Naive B cell (primary cell): ENCODE data around the gene TTLL11. TPM values are rescaled to one million over a fixed set of nuclear protein-coding genes. Genes with fewer than 3 reads are reported as not detected.
A peak's percentile ranks its signal among the peaks of the same experiment; 100 is the strongest.

Experiments
- ATAC-seq, 2 donors: fragments of 150-1000 bp; cut with Tn5 transposase; 2 replicates each; pipeline ENCODE4 v1.10.0; 2021; ENCODE audit warnings: low read depth in 2 of 2, mild to moderate bottlenecking in 2 of 2, moderate library complexity in 2 of 2
- DNase-seq: peaks from one replicate; pipeline ENCODE4 v3.0.0; 2022
- H3K27ac Mint-ChIP-seq, 6 donors: one replicate each; pipeline ENCODE4 v1.8.0; 2020 to 2022; ENCODE audit warnings: mild to moderate bottlenecking in 6 of 6, mixed read lengths in 6 of 6, moderate library complexity in 5 of 6, inconsistent platforms in 2 of 6
- H3K27me3 Mint-ChIP-seq, 3 donors: one replicate each; pipeline ENCODE4 v1.8.0; 2021 to 2022; ENCODE audit warnings: mixed read lengths in 3 of 3, mild to moderate bottlenecking in 1 of 3
- H3K36me3 Mint-ChIP-seq, 2 donors: one replicate each; pipeline ENCODE4 v1.8.0; 2020 to 2022; ENCODE audit warnings: mixed read lengths in 2 of 2, inconsistent platforms in 1 of 2, mild to moderate bottlenecking in 1 of 2
- H3K4me1 Mint-ChIP-seq, 3 donors: one replicate each; pipeline ENCODE4 v1.8.0; 2020 to 2022; ENCODE audit warnings: mixed read lengths in 3 of 3, inconsistent platforms in 1 of 3, mild to moderate bottlenecking in 1 of 3, moderate library complexity in 1 of 3
- H3K4me3 Mint-ChIP-seq, 8 donors: one replicate each; pipeline ENCODE4 v1.8.0; 2020 to 2022; ENCODE audit warnings: mild to moderate bottlenecking in 8 of 8, mixed read lengths in 8 of 8, moderate library complexity in 8 of 8, inconsistent platforms in 2 of 8
- H3K9me3 Mint-ChIP-seq, 7 donors: one replicate each; pipeline ENCODE4 v1.8.0; 2020 to 2022; ENCODE audit warnings: mixed read lengths in 7 of 7, mild to moderate bottlenecking in 5 of 7, inconsistent platforms in 2 of 7, moderate library complexity in 1 of 7
- polyA plus RNA-seq, 6 donors: library from polyadenylated mRNA; unstranded; fragments of 300-500 nt; fragmentation: Illumina TruSeq; gene quantifications; one replicate each; pipeline ENCODE4 v1.2.3, GENCODE V29; 2021; ENCODE audit warnings: low read depth in 6 of 6

TTLL11 gene
- polyA plus RNA-seq, 6 donors from 2014 or later = 3.3 to 10.9 (median 5.1) TPM

DNA sequence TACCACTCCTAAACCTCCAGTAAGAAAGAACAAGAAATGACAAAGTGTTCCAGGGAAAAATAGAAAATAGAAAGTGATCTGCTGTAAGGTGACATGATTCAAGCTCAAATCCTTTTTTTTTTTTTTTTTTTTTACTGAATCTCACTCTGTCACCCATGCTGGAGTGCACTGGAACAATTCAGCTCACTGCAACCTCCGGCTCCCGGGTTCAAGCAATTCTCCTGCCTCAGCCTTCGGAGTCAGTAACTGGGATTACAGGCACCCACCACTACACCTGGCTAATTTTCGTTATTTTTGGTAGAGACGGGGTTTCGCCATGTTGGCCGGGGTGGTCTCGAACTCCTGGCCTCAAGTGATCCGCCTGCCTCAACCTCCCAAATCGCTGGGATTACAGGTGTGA is 35.9 kb downstream of the TTLL11 start:
- H3K27ac Mint-ChIP-seq = no peak overlapping the region
- ATAC-seq (no peak), DNase-seq (no peak)
- peaks cover 10 to 35% (median 24%) of the 10 kb centered on the region in 3 donors for H3K4me1 Mint-ChIP-seq
- peaks cover 18 to 23% of the 10 kb centered on the region in 2 donors for H3K36me3 Mint-ChIP-seq
- H3K4me3 Mint-ChIP-seq = no peak overlapping the region
- peaks cover 31 to 64% (median 48%) of the 10 kb centered on the region in 3 donors for H3K27me3 Mint-ChIP-seq
- peaks cover 0 to 2% (median 0%) of the 10 kb centered on the region in 7 donors for H3K9me3 Mint-ChIP-seq

DNA sequence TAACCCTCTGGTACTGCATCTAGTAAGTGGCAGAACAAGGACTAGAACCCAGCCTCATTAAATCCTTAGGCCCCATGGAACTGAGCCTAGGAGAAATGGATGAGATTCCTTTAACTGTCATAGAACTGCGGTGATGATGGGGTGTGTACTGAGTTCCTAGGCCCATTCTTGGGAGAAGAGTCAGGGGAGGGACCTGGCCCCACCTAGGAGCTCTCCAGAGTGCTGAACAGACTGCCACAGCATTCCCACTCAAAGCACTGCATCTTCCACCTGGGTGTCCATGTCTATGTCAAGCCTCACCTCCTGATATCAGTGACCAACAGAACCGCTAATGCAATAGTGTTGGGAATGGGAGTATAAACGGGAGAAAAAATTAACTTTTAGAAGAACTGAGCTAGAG is 36.6 kb downstream of the TTLL11 start:
- peaks cover 39 to 65% (median 53%) of the 10 kb centered on the region in 3 donors for H3K27me3 Mint-ChIP-seq
- no peak overlapping the region for H3K4me3 Mint-ChIP-seq
- ATAC-seq = no peak
- H3K36me3 Mint-ChIP-seq = peaks cover 18 to 30% of the 10 kb centered on the region in 2 donors
- no peak for DNase-seq
- H3K4me1 Mint-ChIP-seq = peaks cover 8 to 35% (median 28%) of the 10 kb centered on the region in 3 donors
- H3K27ac Mint-ChIP-seq = no peak overlapping the region
- H3K9me3 Mint-ChIP-seq = peaks cover 0 to 4% (median 0%) of the 10 kb centered on the region in 7 donors

DNA sequence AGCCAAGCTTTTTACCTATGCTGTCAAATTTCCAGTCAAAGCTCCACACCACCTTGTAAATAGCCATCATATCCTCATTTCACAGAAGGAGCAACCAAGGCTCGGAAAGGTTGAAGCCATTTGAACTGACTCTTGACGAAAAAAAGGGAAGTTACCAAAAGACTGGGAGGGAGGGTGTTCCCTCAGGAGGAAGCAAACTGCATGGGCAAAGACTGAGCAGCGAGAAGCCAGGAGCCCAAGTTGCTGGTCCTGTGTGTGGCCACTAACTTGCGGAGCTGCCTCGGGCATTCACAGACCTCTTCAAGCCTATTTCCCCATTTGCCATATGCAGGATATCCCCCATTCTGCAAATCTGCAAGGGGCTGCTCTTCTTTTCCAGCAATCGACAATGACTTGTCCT is 37.4 kb downstream of the TTLL11 start:
- peaks cover 43 to 65% (median 57%) of the 10 kb centered on the region in 3 donors for H3K27me3 Mint-ChIP-seq
- no peak for ATAC-seq
- H3K4me3 Mint-ChIP-seq = no peak overlapping the region
- H3K27ac Mint-ChIP-seq = no peak overlapping the region
- H3K4me1 Mint-ChIP-seq = peaks cover 8 to 31% (median 31%) of the 10 kb centered on the region in 3 donors
- DNase-seq = no peak
- H3K36me3 Mint-ChIP-seq = peaks cover 13 to 32% of the 10 kb centered on the region in 2 donors
- H3K9me3 Mint-ChIP-seq = peaks cover 0 to 5% (median 0%) of the 10 kb centered on the region in 7 donors

DNA sequence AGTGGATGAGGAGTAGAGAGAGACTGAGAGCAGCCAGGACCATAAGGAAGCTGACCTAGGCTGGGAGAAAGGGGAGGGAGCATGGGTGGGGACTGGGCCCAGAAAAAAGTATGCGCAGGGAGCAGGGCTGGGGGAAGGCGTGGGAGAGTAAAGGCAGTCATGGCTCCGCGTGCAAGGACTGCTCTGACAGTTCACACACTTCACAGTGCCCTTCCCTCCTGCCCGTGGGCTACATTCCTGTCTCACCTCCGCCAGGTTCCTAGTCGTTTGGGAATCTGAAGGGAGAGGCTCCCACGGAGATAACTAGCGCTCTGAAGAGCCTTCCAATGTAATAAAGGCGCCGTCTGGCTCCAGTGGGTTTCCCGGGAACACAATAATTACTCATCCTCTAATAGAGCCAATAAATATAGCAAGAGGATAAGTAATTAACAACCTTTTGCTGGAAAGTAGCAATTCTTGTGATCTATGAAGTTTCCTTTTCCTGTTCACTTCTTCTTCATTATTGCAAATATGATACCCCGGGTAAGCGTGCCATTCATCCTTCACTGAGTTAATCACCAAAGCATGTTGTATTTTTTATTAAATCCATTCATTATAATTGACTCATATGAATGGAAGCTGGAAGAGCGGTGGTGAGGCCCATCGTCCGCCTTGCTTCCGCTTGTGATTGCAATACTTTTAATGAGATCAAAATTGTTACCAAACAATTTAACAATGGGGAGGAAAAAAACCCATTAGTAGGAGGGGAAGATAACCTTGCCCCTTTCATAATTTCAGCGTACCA is 39.3 kb downstream of the TTLL11 start:
- Mint-ChIP-seq H3K27me3 (peaks cover 43 to 75% (median 59%) of the 10 kb centered on the region in 3 donors), H3K9me3 (peaks cover 0 to 5% (median 0%) of the 10 kb centered on the region in 7 donors), H3K4me1 (peaks cover 8 to 31% (median 31%) of the 10 kb centered on the region in 3 donors), H3K27ac (no peak overlapping the region), H3K4me3 (no peak overlapping the region), H3K36me3 (peaks cover 8 to 32% of the 10 kb centered on the region in 2 donors)
- DNase-seq = no peak
- no peak for ATAC-seq

DNA sequence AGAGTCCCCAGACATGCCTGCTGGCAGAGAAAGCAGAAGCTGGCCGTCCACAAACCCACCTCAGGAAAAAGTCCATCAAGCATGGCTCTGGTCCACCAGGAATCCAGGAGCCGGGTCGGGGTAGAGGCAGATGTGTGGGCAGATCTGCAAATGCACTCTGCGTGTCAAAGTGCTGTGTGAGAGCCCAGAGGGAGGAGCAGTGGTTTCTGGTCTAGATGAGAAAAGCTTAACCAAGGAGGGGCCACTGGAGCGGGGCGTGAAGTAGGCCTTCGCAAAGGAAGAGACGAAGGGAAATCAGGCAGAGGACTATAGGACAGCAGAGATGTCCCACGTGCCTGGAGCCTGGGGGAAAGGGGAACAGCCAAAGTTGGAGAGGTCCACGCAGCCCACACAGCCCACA is 40.0 kb downstream of the TTLL11 start:
- Mint-ChIP-seq H3K4me3 (no peak overlapping the region), H3K36me3 (peaks cover 4 to 32% of the 10 kb centered on the region in 2 donors), H3K9me3 (peaks cover 0 to 5% (median 0%) of the 10 kb centered on the region in 7 donors), H3K4me1 (peaks cover 8 to 31% (median 31%) of the 10 kb centered on the region in 3 donors), H3K27ac (peak overlapping the region in 1 of 6 donors; percentile 67), H3K27me3 (peaks cover 45 to 77% (median 62%) of the 10 kb centered on the region in 3 donors)
- DNase-seq (no peak), ATAC-seq (no peak)

DNA sequence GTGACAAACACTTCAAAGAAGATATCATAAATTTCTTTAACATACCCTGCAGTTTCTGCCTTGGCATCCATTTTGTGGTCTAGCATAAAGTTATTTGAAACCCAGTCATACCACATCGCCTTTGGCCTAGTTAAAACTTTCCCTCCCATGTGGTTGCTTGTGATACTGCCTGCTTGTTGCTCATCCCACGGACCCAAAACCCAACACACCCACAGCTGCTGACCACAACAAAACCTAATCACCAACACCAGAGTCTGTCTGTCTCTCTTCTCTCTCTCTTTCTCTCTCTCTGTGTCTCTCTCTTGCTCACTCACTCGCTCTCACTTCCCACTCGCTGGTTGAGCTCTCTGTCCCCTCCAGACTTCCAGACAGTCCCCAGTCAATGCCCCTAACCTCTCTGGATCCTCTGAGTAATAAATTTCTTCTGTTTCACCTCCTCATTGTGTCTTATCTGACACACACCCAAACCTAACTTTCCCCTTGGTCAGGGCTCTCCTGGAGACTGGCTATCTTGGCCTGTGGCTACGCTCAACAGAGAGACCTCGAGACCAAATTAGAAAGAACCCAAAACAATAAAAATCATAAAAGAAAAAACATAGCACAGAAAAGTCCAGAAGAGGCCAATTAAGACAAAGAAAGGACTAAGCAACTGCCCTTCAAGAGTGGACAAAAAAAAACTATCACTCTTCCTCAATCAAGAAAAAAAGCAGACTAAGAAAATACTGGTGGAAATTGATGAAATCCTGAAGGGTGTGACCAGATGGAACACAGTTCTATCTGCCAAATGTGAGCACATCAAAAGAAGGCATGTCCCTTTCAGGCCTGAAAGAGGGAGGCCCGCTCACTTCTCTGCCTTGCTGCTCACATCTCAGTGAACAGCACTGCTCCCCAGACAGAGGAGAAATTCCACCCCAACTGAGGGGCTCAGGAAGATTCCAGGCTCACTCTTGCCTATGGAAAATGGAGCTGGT is 41.5 kb downstream of the TTLL11 start:
- peaks cover 0 to 5% (median 2%) of the 10 kb centered on the region in 7 donors for H3K9me3 Mint-ChIP-seq
- no peak for DNase-seq
- H3K4me3 Mint-ChIP-seq = no peak overlapping the region
- no peak for ATAC-seq
- peaks cover 54 to 77% (median 60%) of the 10 kb centered on the region in 3 donors for H3K27me3 Mint-ChIP-seq
- peak overlapping the region in 2 of 6 donors; percentile 25 to 55 for H3K27ac Mint-ChIP-seq
- peaks cover 5 to 31% of the 10 kb centered on the region in 2 donors for H3K36me3 Mint-ChIP-seq
- H3K4me1 Mint-ChIP-seq = peaks cover 10 to 31% (median 24%) of the 10 kb centered on the region in 3 donors

DNA sequence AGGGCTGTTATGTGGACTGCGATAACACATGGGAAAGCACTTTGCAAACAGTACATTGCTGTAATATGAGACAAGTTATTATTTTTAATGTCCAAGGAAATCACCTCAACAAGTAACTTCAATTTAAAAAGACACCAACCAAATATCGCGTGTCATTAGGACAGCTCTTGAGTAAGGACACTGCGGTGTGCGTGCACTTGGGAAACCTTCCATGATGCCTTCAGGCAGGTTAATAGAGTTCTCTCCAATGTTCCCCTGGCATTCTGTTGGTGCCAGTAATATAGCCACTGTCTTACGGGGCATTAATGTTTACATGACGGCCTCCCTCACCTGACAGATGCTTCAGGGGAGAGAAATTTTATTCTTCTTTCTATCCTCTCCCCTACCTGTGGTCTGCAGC is 42.9 kb downstream of the TTLL11 start:
- peaks cover 6 to 20% (median 19%) of the 10 kb centered on the region in 3 donors for H3K4me1 Mint-ChIP-seq
- peaks cover 44 to 76% (median 53%) of the 10 kb centered on the region in 3 donors for H3K27me3 Mint-ChIP-seq
- H3K9me3 Mint-ChIP-seq = peaks cover 3 to 14% (median 7%) of the 10 kb centered on the region in 7 donors
- no peak for ATAC-seq
- H3K27ac Mint-ChIP-seq = no peak overlapping the region
- no peak for DNase-seq
- no peak overlapping the region for H3K4me3 Mint-ChIP-seq
- H3K36me3 Mint-ChIP-seq = peaks cover 11 to 40% of the 10 kb centered on the region in 2 donors

DNA sequence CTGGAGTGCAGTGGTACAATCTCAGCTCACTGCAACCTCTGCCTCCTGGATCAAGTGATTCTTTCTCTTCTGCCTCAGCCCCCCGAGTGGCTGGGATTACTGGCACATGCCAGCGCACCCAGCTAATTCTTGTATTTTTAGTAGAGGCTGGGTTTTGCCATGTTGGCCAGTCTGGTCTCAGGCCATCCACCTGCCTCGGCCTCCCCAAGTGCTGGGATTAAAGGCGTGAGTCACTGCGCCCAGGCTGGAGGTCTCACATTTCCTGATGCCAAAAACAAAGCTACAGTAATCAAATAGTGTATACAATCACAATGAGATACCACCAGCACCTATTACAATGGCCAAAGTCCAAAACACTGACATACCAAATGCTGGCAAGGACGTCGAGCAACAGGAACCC is 51.1 kb downstream of the TTLL11 start:
- H3K9me3 Mint-ChIP-seq = peaks cover 3 to 29% (median 17%) of the 10 kb centered on the region in 7 donors
- DNase-seq (no peak), ATAC-seq (no peak)
- peaks cover 34 to 51% of the 10 kb centered on the region in 2 donors for H3K36me3 Mint-ChIP-seq
- H3K4me1 Mint-ChIP-seq = peaks cover 12 to 15% (median 13%) of the 10 kb centered on the region in 3 donors
- no peak overlapping the region for H3K4me3 Mint-ChIP-seq
- peaks cover 39 to 76% (median 55%) of the 10 kb centered on the region in 3 donors for H3K27me3 Mint-ChIP-seq
- no peak overlapping the region for H3K27ac Mint-ChIP-seq

DNA sequence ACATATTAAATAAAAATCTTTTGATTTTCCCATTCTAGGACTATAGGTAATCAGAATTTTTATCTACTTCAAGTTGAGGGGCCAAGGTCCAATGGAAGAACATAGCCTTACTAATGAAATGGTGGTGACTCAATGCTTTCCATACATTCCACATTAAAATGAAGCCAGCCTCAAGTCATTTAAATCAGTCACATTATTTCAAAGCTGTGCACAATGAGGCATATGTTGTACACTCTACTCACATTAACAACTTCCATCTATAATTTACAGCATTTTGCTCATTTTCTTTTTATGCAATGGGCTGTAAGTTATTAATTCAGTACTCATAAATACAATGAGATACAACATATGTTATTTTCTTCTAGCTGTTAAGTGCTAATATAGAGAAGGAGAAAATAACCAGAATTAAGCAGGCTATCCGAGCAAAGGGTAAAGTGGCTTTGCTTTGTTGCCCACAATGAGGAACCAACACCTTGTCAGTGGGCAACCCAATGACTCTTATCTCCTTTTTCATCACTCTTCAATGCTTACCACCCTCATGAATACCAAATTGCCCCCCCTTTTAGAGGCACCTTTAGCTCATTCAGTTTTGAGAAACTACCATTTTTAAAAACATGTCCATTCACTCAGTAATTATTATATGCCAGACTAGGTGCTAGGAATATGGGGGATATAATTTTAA is 52.4 kb downstream of the TTLL11 start:
- Mint-ChIP-seq H3K4me1 (peaks cover 8 to 13% (median 9%) of the 10 kb centered on the region in 3 donors), H3K4me3 (no peak overlapping the region), H3K36me3 (peaks cover 32 to 46% of the 10 kb centered on the region in 2 donors), H3K9me3 (peaks cover 3 to 17% (median 11%) of the 10 kb centered on the region in 7 donors), H3K27ac (no peak overlapping the region), H3K27me3 (peaks cover 42 to 76% (median 57%) of the 10 kb centered on the region in 3 donors)
- peak; percentile 95 to 99 for ATAC-seq
- DNase-seq = peak; percentile 35

DNA sequence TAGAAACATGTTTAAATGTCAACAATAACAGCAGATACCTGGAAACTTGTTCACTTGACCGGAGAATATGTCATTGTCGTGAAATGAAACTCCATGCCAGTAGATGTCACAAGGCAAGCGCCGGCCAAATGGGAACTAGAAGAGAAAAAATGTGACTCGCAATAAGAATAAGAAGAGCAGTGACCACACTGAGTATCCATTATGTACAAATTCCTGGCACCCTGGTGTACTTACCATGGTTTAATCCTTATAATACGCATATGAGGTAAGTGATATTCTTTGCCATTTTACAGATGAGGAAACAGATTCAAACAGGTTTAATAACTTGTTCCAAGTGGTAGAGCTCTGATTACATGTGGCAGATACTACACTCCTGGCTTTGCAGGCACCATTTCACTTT is 53.9 kb downstream of the TTLL11 start:
- Mint-ChIP-seq H3K36me3 (peaks cover 42 to 56% of the 10 kb centered on the region in 2 donors), H3K4me3 (no peak overlapping the region), H3K27me3 (peaks cover 57 to 79% (median 71%) of the 10 kb centered on the region in 3 donors), H3K27ac (no peak overlapping the region), H3K4me1 (peaks cover 5 to 13% (median 9%) of the 10 kb centered on the region in 3 donors), H3K9me3 (peaks cover 1 to 13% (median 9%) of the 10 kb centered on the region in 7 donors)
- ATAC-seq (no peak), DNase-seq (no peak)

DNA sequence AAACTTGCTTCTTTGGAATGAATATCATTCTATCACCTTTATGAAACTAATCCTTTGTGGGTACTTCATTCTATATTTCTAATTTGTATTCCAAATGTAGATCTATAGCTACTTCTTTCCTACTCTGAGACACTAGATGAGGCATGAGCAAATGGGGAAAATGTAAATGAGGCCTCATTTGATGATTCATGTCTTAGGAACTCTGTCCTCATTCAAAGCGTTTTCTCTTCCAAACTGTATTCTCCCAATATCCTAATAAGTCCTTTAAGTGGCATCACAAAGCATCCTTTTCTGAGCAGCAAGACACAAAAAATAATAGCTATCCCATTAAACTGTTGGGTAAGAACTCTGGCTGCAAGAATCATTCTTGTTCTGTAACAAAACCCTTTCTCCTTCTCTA is 56.1 kb downstream of the TTLL11 start:
- Mint-ChIP-seq H3K9me3 (no peaks in the 10 kb centered on the region), H3K4me3 (no peak overlapping the region), H3K36me3 (peaks cover 43 to 46% of the 10 kb centered on the region in 2 donors), H3K4me1 (peaks cover 5 to 13% (median 7%) of the 10 kb centered on the region in 3 donors), H3K27me3 (peaks cover 47 to 77% (median 75%) of the 10 kb centered on the region in 3 donors), H3K27ac (no peak overlapping the region)
- no peak for DNase-seq
- no peak for ATAC-seq

DNA sequence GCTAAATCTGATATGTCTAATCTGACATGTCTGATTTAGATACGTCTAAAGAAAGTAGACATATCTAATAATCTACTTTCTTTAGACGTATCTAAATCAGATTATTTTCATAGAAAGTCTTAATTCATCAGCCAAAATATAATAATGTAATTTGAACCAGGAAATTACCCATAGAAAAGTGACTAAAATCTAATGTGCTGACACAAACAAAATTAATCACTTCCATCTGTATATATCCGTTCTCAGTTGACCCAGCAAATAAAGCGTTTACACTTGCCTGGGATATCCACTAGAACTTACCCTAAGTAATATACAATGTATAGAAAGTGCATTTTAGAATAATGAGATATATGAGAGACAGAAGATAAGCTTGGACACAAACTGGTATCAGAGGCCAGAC is 56.7 kb downstream of the TTLL11 start:
- ATAC-seq = no peak
- Mint-ChIP-seq H3K9me3 (no peaks in the 10 kb centered on the region), H3K27me3 (peaks cover 47 to 77% (median 77%) of the 10 kb centered on the region in 3 donors), H3K36me3 (peaks cover 44 to 46% of the 10 kb centered on the region in 2 donors), H3K27ac (no peak overlapping the region), H3K4me3 (no peak overlapping the region), H3K4me1 (peaks cover 5 to 13% (median 7%) of the 10 kb centered on the region in 3 donors)
- no peak for DNase-seq
